OCI-LY1 (cell line): ENCODE data around the gene CFAP65.

Experiments used
- CTCF ChIP-seq: fragments of 200-600 bp; sonication (generic), shearing (Covaris generic); IDR thresholded peaks from 2 replicates; pipeline ENCODE4 v1.5.1; 2017; ENCODE audit warnings: mild to moderate bottlenecking, antibody characterized with exemption, low read length, moderate library complexity, mixed read lengths
- EZH2 ChIP-seq: fragments of 200-600 bp; sonication (generic), shearing (Covaris generic); IDR thresholded peaks from 2 replicates; pipeline ENCODE4 v1.8.0; 2017; ENCODE audit warnings: borderline replicate concordance, mixed run types, mild to moderate bottlenecking, antibody characterized with exemption, low read length, moderate library complexity, mixed read lengths

GRCh38 chr2:218953366-218953954, 87.9 kb downstream of the CFAP65 start:
- no peak for TF ChIP-seq CTCF
- TF ChIP-seq EZH2: no peak
